ENCODE results near the gene OR4D11.

GRCh38 chr11:59475176-59475575 lies 28.2 kb upstream of the OR4D11 start:
- TF ChIP-seq SREBF2 (IDR thresholded peaks at IDR 0.05; ENCODE audit: low read length) (no peak), POLR2A (IDR thresholded peaks at IDR 0.05; ENCODE audit: low read depth, low read length) (no peak), SUPT20H (IDR thresholded peaks at IDR 0.05; ENCODE audit: borderline replicate concordance, control insufficient read depth, low read depth, low read length) (no peak), CTCF (IDR thresholded peaks at IDR 0.05 in 2 of 3, conservative IDR thresholded peaks at IDR 0.05 in 1 of 3; ENCODE audit: control insufficient read depth in 2 of 3, extremely low read depth in 1 of 3, insufficient read depth in 1 of 3, low read depth in 3 of 3, low read length in 3 of 3) (no peak)
